Measurements from ENCODE around the gene U2AF1L4.

DNA sequence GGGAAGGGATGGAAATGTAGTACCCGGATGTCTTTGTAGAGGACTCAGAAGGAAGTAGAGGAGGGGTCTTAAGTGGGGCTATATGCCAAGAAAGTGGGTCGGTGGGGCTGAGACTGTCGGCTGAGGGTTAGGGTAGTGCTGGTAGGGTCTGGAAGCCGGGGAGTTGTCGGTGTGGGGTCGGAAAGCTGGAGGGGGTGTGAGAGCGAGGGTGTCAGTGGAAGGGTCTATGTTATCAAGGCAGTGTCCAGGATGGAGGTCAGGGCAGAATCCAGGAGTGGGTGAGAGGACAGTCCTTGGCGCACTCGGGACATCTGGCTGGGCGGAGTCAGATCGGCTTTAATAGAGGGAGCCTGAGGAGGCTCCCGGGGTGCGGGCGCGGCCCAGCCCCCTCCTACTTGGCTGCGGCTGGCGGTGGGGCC lies 9.9 kb upstream of the U2AF1L4 start:
- TF ChIP-seq, protein P1, sequence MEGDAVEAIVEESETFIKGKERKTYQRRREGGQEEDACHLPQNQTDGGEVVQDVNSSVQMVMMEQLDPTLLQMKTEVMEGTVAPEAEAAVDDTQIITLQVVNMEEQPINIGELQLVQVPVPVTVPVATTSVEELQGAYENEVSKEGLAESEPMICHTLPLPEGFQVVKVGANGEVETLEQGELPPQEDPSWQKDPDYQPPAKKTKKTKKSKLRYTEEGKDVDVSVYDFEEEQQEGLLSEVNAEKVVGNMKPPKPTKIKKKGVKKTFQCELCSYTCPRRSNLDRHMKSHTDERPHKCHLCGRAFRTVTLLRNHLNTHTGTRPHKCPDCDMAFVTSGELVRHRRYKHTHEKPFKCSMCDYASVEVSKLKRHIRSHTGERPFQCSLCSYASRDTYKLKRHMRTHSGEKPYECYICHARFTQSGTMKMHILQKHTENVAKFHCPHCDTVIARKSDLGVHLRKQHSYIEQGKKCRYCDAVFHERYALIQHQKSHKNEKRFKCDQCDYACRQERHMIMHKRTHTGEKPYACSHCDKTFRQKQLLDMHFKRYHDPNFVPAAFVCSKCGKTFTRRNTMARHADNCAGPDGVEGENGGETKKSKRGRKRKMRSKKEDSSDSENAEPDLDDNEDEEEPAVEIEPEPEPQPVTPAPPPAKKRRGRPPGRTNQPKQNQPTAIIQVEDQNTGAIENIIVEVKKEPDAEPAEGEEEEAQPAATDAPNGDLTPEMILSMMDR (IDR thresholded peaks at IDR 0.05; ENCODE audit: low read depth, low read length, poor library complexity, severe bottlenecking): no peak
- TF ChIP-seq EZH2phosphoT487 (IDR thresholded peaks at IDR 0.05; ENCODE audit: borderline replicate concordance, low read length): no peak
